ENCODE measurements around the gene PIGS. TPM values are rescaled to one million over a fixed set of nuclear protein-coding genes. Genes with fewer than 3 reads are reported as not detected.

PIGS gene
- total and polyA plus RNA-seq, 2 of the 13 experiments (the other 11 are each of a cell fraction or from before 2014, with no cell fraction given) = 31.7 to 42.6 TPM

DNA sequence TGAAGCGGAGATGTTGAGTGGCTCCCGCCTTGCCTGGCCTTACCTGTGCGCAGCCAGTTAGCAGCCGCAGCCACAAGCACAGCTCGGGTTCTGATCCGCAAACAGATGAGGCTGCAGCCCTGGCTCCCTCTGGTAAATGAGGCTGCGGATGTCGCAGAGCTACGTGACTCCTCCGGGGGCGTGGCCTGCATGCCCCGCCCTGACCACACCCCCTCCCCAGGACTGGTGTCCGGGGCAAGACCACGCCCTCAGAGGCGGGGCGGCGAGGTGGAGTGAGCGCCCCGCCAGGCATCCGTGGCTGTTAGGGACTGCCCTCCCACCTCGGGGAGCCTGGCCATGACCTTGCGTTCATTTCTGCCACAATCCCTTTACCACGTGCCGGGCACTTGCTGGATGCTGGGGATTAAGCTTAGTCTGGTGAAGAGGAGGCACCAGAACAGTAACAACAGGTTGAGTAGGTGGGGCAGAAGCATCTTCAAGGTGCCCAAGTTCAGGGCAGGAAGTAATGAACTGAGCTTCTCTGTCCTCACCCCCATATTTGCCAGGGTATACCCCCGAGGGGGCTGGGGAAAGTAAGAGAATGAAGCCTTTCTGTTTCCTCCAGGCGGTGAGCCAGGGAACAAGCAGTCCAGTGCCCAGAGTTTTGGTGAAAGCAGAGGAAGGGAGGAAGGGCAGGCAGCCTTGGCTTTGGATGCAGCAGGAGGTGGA lies 5.6 kb upstream of the PIGS start, which contains the start of gene ALDOC (continued):
- TF ChIP-seq, protein P1, sequence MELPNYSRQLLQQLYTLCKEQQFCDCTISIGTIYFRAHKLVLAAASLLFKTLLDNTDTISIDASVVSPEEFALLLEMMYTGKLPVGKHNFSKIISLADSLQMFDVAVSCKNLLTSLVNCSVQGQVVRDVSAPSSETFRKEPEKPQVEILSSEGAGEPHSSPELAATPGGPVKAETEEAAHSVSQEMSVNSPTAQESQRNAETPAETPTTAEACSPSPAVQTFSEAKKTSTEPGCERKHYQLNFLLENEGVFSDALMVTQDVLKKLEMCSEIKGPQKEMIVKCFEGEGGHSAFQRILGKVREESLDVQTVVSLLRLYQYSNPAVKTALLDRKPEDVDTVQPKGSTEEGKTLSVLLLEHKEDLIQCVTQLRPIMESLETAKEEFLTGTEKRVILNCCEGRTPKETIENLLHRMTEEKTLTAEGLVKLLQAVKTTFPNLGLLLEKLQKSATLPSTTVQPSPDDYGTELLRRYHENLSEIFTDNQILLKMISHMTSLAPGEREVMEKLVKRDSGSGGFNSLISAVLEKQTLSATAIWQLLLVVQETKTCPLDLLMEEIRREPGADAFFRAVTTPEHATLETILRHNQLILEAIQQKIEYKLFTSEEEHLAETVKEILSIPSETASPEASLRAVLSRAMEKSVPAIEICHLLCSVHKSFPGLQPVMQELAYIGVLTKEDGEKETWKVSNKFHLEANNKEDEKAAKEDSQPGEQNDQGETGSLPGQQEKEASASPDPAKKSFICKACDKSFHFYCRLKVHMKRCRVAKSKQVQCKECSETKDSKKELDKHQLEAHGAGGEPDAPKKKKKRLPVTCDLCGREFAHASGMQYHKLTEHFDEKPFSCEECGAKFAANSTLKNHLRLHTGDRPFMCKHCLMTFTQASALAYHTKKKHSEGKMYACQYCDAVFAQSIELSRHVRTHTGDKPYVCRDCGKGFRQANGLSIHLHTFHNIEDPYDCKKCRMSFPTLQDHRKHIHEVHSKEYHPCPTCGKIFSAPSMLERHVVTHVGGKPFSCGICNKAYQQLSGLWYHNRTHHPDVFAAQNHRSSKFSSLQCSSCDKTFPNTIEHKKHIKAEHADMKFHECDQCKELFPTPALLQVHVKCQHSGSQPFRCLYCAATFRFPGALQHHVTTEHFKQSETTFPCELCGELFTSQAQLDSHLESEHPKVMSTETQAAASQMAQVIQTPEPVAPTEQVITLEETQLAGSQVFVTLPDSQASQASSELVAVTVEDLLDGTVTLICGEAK (IDR thresholded peaks at IDR 0.05) = no peak
- TF ChIP-seq, protein P1 (CRISPR knock-in tag; IDR thresholded peaks at IDR 0.05) = peak; percentile 68; the same call in 1 of the 2 replicates
- TF ChIP-seq ZMYM3 (CRISPR knock-in tag; IDR thresholded peaks at IDR 0.05) (peak; percentile 28; the same call in 1 of the 2 replicates), GFI1 (CRISPR knock-in tag; IDR thresholded peaks at IDR 0.05; ENCODE audit: borderline replicate concordance) (no peak), FOXP1 (IDR thresholded peaks at IDR 0.05) (no peak), FOXP1 (CRISPR knock-in tag; IDR thresholded peaks at IDR 0.05) (peak; percentile 7; the same call in 1 of the 2 replicates), ZNF577 (CRISPR knock-in tag; IDR thresholded peaks at IDR 0.05; ENCODE audit: borderline replicate concordance, low read depth) (no peak), AHR (CRISPR knock-in tag; IDR thresholded peaks at IDR 0.05) (0 out of 2 replicates have a peak, but pooled peaks have one; percentile 62), MXD4 (CRISPR knock-in tag; IDR thresholded peaks at IDR 0.05) (peak; percentile 80; the same call in 1 of the 2 replicates), ZBTB21 (CRISPR knock-in tag; IDR thresholded peaks at IDR 0.05) (no peak), ZNF143 (CRISPR knock-in tag; IDR thresholded peaks at IDR 0.05) (no peak)
- TF ChIP-seq, protein P2, sequence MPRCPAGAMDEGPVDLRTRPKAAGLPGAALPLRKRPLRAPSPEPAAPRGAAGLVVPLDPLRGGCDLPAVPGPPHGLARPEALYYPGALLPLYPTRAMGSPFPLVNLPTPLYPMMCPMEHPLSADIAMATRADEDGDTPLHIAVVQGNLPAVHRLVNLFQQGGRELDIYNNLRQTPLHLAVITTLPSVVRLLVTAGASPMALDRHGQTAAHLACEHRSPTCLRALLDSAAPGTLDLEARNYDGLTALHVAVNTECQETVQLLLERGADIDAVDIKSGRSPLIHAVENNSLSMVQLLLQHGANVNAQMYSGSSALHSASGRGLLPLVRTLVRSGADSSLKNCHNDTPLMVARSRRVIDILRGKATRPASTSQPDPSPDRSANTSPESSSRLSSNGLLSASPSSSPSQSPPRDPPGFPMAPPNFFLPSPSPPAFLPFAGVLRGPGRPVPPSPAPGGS (CRISPR knock-in tag; IDR thresholded peaks at IDR 0.05) = no peak; the same call in 1 of the 2 replicates
- TF ChIP-seq, protein P3, sequence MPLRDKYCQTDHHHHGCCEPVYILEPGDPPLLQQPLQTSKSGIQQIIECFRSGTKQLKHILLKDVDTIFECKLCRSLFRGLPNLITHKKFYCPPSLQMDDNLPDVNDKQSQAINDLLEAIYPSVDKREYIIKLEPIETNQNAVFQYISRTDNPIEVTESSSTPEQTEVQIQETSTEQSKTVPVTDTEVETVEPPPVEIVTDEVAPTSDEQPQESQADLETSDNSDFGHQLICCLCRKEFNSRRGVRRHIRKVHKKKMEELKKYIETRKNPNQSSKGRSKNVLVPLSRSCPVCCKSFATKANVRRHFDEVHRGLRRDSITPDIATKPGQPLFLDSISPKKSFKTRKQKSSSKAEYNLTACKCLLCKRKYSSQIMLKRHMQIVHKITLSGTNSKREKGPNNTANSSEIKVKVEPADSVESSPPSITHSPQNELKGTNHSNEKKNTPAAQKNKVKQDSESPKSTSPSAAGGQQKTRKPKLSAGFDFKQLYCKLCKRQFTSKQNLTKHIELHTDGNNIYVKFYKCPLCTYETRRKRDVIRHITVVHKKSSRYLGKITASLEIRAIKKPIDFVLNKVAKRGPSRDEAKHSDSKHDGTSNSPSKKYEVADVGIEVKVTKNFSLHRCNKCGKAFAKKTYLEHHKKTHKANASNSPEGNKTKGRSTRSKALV (CRISPR knock-in tag; IDR thresholded peaks at IDR 0.05) = peak; percentile 64; the same call in 1 of the 2 replicates
- TF ChIP-seq, protein P4, sequence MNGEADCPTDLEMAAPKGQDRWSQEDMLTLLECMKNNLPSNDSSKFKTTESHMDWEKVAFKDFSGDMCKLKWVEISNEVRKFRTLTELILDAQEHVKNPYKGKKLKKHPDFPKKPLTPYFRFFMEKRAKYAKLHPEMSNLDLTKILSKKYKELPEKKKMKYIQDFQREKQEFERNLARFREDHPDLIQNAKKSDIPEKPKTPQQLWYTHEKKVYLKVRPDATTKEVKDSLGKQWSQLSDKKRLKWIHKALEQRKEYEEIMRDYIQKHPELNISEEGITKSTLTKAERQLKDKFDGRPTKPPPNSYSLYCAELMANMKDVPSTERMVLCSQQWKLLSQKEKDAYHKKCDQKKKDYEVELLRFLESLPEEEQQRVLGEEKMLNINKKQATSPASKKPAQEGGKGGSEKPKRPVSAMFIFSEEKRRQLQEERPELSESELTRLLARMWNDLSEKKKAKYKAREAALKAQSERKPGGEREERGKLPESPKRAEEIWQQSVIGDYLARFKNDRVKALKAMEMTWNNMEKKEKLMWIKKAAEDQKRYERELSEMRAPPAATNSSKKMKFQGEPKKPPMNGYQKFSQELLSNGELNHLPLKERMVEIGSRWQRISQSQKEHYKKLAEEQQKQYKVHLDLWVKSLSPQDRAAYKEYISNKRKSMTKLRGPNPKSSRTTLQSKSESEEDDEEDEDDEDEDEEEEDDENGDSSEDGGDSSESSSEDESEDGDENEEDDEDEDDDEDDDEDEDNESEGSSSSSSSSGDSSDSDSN (CRISPR knock-in tag; IDR thresholded peaks at IDR 0.05) = no peak
